HepG2 (cell line): ENCODE measurements around the gene BRCA1. TPM values are rescaled to one million over a fixed set of nuclear protein-coding genes. Genes with fewer than 3 reads are reported as not detected.
A peak's percentile ranks its signal among the peaks of the same experiment; 100 is the strongest.

Experiments used
- ATAC-seq: fragments of 200-7000 bp; cut with Tn5 transposase; 3 replicates; pipeline ENCODE4 v1.9.1; 2020; ENCODE audit warnings: mild to moderate bottlenecking, moderate library complexity
- BruUV-seq: library from RNA; stranded (reverse); fragments of 400-500 nt; replicated peaks from 2 replicates; lab custom pipeline; 2021; lab: Mats Ljungman, UMichigan
- CTCF ChIA-PET: fragments of 300-600 bp; formaldehyde crosslinking; extraction: SDS; loops from one replicate; lab custom pipeline; 2021; ENCODE audit warnings: low total read pairs, inconsistent platforms, low intra/inter-chr PET ratio; lab: Yijun Ruan, JAX
- POLR2A ChIA-PET: fragments of 350-600 bp; sonication (Branson Sonifier 250); formaldehyde crosslinking; loops from one replicate; lab custom pipeline; 2020; ENCODE audit warnings: antibody characterized with exemption, inconsistent platforms; lab: Yijun Ruan, JAX
- DNase-seq: peaks from one replicate; pipeline ENCODE4 v3.0.0-alpha.2; 2015; ENCODE audit warnings: low spot score
- FAIRE-seq: peaks from 3 replicates; lab custom pipeline; 2011; peaks lifted over from hg19 to GRCh38; lab: Jason Lieb, UNC
- H2AFZ ChIP-seq: one replicate; pipeline ENCODE4 v1.6.1; 2011; ENCODE audit warnings: low read length, inconsistent platforms
- H3K27ac ChIP-seq: fragments of 300-600 bp; 3 replicates; pipeline ENCODE4 v1.8.0; 2011; ENCODE audit warnings: mixed run types, mild to moderate bottlenecking, mixed read lengths, low read length, inconsistent platforms; ENCODE audit not compliant: insufficient read depth; ENCODE audit errors: extremely low read length
- H3K27me3 ChIP-seq, 2 experiments: fragments of 200-600 bp in 1 of 2; 2 replicates in 1 of 2; 3 replicates in 1 of 2; pipeline versions ENCODE4 v1.6.0 to v1.8.0; 2011; ENCODE audit warnings: low read length in 2 of 2, mild to moderate bottlenecking in 2 of 2, moderate library complexity in 2 of 2, inconsistent platforms in 1 of 2; ENCODE audit not compliant: insufficient read depth in 2 of 2, control insufficient read depth in 1 of 2
- H3K36me3 ChIP-seq, 2 experiments: fragments of 200-600 bp in 1 of 2; replicated peaks in 1 of 2; 2 replicates in 1 of 2; 3 replicates in 1 of 2; pipeline versions ENCODE4 v1.5.1 to v1.8.0; 2011; ENCODE audit warnings: low read length in 2 of 2, inconsistent platforms in 1 of 2; ENCODE audit not compliant: insufficient read depth in 2 of 2, control insufficient read depth in 1 of 2
- H3K4me1 ChIP-seq: 2 replicates; pipeline ENCODE4 v1.5.1; 2012; ENCODE audit warnings: low read length, inconsistent platforms; ENCODE audit not compliant: insufficient read depth
- H3K4me2 ChIP-seq: 2 replicates; pipeline ENCODE4 v1.6.0; 2011; ENCODE audit warnings: low read depth, low read length, inconsistent platforms
- H3K4me3 ChIP-seq, 3 experiments: fragments of 200-600 bp in 1 of 3; sonication (generic), shearing (Covaris generic) in 1 of 3; replicated peaks in 1 of 3; 2 replicates each; pipeline ENCODE4 v1.5.1; 2011 to 2016; ENCODE audit warnings: low read length in 3 of 3, inconsistent platforms in 2 of 3, low read depth in 2 of 3, mild to moderate bottlenecking in 2 of 3, control low read depth in 1 of 3, mixed read lengths in 1 of 3; ENCODE audit not compliant: insufficient read depth in 1 of 3
- H3K79me2 ChIP-seq: one replicate; pipeline ENCODE4 v1.6.1; 2011; ENCODE audit warnings: low read length, inconsistent platforms; ENCODE audit not compliant: insufficient read depth
- H3K9ac ChIP-seq: 2 replicates; pipeline ENCODE4 v1.6.0; 2011; ENCODE audit warnings: mild to moderate bottlenecking, low read depth, low read length, inconsistent platforms; ENCODE audit not compliant: insufficient read depth
- H3K9me3 ChIP-seq: 2 replicates; pipeline ENCODE4 v1.5.1; 2012; ENCODE audit warnings: mild to moderate bottlenecking, low read length
- H4K20me1 ChIP-seq: 2 replicates; pipeline ENCODE4 v1.6.0; 2011; ENCODE audit warnings: inconsistent platforms, mild to moderate bottlenecking, low read length, moderate library complexity; ENCODE audit not compliant: insufficient read depth
- DBP ChIP-seq: sonication (generic); formaldehyde crosslinking; IDR thresholded peaks from 2 replicates; pipeline ENCODE4 v1.4.0; 2020; ENCODE audit warnings: missing genetic modification reagents; ENCODE audit errors: not compliant biosample characterization
- ETS1 ChIP-seq: sonication (generic); formaldehyde crosslinking; IDR thresholded peaks from 2 replicates; pipeline ENCODE4 v1.4.0; 2020; ENCODE audit warnings: missing genetic modification reagents
- FOXA1 ChIP-seq, 2 experiments: fragments of 450-650 bp in 1 of 2; sonication (generic) in 1 of 2; formaldehyde crosslinking in 1 of 2; IDR thresholded peaks; 2 replicates each; pipeline versions ENCODE4 v1.4.0 to v1.6.1; 2016 to 2020; ENCODE audit warnings: missing genetic modification reagents in 1 of 2
- FOXP1 ChIP-seq, 2 experiments: fragments of 450-650 bp in 1 of 2; IDR thresholded peaks; 2 replicates each; pipeline ENCODE4 v1.6.1; 2017 to 2018; ENCODE audit warnings: antibody characterized with exemption in 1 of 2
- HINFP ChIP-seq: sonication (generic); formaldehyde crosslinking; IDR thresholded peaks from 2 replicates; pipeline ENCODE4 v1.4.0; 2020; ENCODE audit warnings: low read depth, mild to moderate bottlenecking, missing genetic modification reagents
- IRF1 ChIP-seq: sonication (generic); formaldehyde crosslinking; IDR thresholded peaks from 2 replicates; pipeline ENCODE4 v1.4.0; 2020; ENCODE audit warnings: low read depth, mild to moderate bottlenecking, missing genetic modification reagents
- MAF1 ChIP-seq: sonication (generic); formaldehyde crosslinking; IDR thresholded peaks from 2 replicates; pipeline ENCODE4 v1.5.0; 2020; ENCODE audit warnings: missing genetic modification reagents, borderline replicate concordance
- NFIC ChIP-seq: IDR thresholded peaks from 2 replicates; pipeline ENCODE4 v1.6.1; 2012; ENCODE audit warnings: mild to moderate bottlenecking, low read length, inconsistent platforms
- PHF21A ChIP-seq: sonication (generic); formaldehyde crosslinking; IDR thresholded peaks from 2 replicates; pipeline ENCODE4 v1.5.0; 2020; ENCODE audit warnings: mild to moderate bottlenecking, missing genetic modification reagents
- RFXANK ChIP-seq: IDR thresholded peaks from 2 replicates; pipeline ENCODE4 v1.6.1; 2016
- SATB2 ChIP-seq: sonication (generic); formaldehyde crosslinking; IDR thresholded peaks from 2 replicates; pipeline ENCODE4 v1.5.0; 2020; ENCODE audit warnings: missing genetic modification reagents
- SIX1 ChIP-seq: sonication (generic); formaldehyde crosslinking; IDR thresholded peaks from 2 replicates; pipeline ENCODE4 v1.4.0; 2020; ENCODE audit warnings: missing genetic modification reagents, borderline replicate concordance
- SMC3 ChIP-seq: IDR thresholded peaks from 2 replicates; pipeline ENCODE4 v1.6.1; 2011; ENCODE audit warnings: low read length, improper control_type of control experiment
- ZC3H13 ChIP-seq: sonication (generic); formaldehyde crosslinking; IDR thresholded peaks from 2 replicates; pipeline ENCODE4 v1.8.1; 2023; ENCODE audit warnings: mild to moderate bottlenecking, missing genetic modification reagents, moderate library complexity
- ZNF256 ChIP-seq: sonication (generic); formaldehyde crosslinking; conservative IDR thresholded peaks from 2 replicates; pipeline ENCODE4 v1.4.0; 2020; ENCODE audit warnings: missing genetic modification reagents
- ZNF260 ChIP-seq: sonication (generic); formaldehyde crosslinking; IDR thresholded peaks from 2 replicates; pipeline ENCODE4 v1.4.0; 2020; ENCODE audit warnings: missing genetic modification reagents, low read depth, mild to moderate bottlenecking, borderline replicate concordance
- WGBS: methylation state at CpG from one replicate; pipeline ENCODE4 v1.1.6; 2017; ENCODE audit warnings: low lambda C conversion rate; 5-methylcytosine and 5-hydroxymethylcytosine counted together
- in situ Hi-C: cut with HindIII; loops from 2 replicates; pipeline ENCODE4 v1.10.0; 2017; ENCODE audit warnings: low pct_unique_long_range_greater_than_20kb; ENCODE audit not compliant: extremely low pct_ligation_motif_present
- intact Hi-C: fragments of 100-400 bp; cut with micrococcal nuclease; formaldehyde crosslinking; loops from one replicate; pipeline ENCODE4 v1.10.0; 2022; ENCODE audit not compliant: unreplicated experiment
- polyA plus RNA-seq, 8 experiments: library from polyadenylated mRNA; depleted of rRNA in 3 of 8; stranded (reverse) in 7 of 8; unstranded in 1 of 8; fragments of >200 nt; fragmentation: Illumina TruSeq in 4 of 8; extraction: Trizol in 4 of 8; gene quantifications; 2 replicates each; pipeline versions ENCODE4 v1.2.1 to v1.2.3, GENCODE V29; 2011 to 2016; ENCODE audit warnings: low read depth in 4 of 8, missing spikeins in 1 of 8, mixed read lengths in 1 of 8; ENCODE audit not compliant: insufficient read depth in 1 of 8
- total RNA-seq, 5 experiments: library from RNA; depleted of rRNA; stranded (reverse); fragments of >200 nt; fragmentation: Illumina TruSeq; extraction: Trizol; gene quantifications; 2 replicates each; pipeline ENCODE4 v1.2.3, GENCODE V29; 2016; ENCODE audit warnings: low read depth in 1 of 5

Gene BRCA1
- total and polyA plus RNA-seq, 2 of the 13 experiments (the other 11 are each of a cell fraction or from before 2014, with no cell fraction given): 13.3 to 37.5 TPM

GRCh38 chr17:42997390-42997983 lies 127.7 kb downstream of the BRCA1 start:
- intact Hi-C loops: loop anchor here (5.0 kb wide), 1 partner anchor 165 kb away; the partner anchor contains the start of gene PSME3
- ChIA-PET POLR2A (interaction anchor here (0.7 to 3.2 kb wide), 59 partner anchors 9 to 1089 kb away, joined by 3 to 162 read pairs (median 6); partner anchors contain the start of genes AARSD1, AOC2, BECN1 and BRCA1), CTCF (interaction anchor here (1.1 to 1.5 kb wide), 3 partner anchors 18 to 154 kb away, joined by 3 to 6 read pairs (median 3); partner anchors contain the start of gene PTGES3L)
- Histone ChIP-seq H3K27me3 (no peaks in the 10 kb centered on the region; a peak in 1 of 5 replicates), H3K4me1 (peaks cover 45% of the 10 kb centered on the region), H3K27ac (peak overlapping the region; percentile 94), H3K4me3 (peak overlapping the region; percentile 37 to 60 (median 56)), H3K79me2 (peaks cover 21% of the 10 kb centered on the region), H3K36me3 (peaks cover 14 to 33% of the 10 kb centered on the region in 2 experiments), H3K4me2 (peak overlapping the region; percentile 88), H3K9ac (peak overlapping the region; percentile 70), H2AFZ (peak overlapping the region; percentile 7), H3K9me3 (no peaks in the 10 kb centered on the region), H4K20me1 (peaks cover 23% of the 10 kb centered on the region)
- DNase-seq (no peak), ATAC-seq (peak; percentile 55), FAIRE-seq (peak; percentile 70)
- TSS peak; percentile 64 for BruUV-seq
- WGBS: 0% methylated on average over 5 of the region's 5 CpGs
- in situ Hi-C loops: no loop called here
- TF ChIP-seq FOXA1 (IDR thresholded peaks at IDR 0.05) (no peak), FOXA1 (CRISPR knock-in tag; IDR thresholded peaks at IDR 0.05) (peak; percentile 43; the same call in 1 of the 2 replicates), RFXANK (CRISPR knock-in tag) (peak; percentile 3; the same call in 1 of the 2 replicates), NFIC (no peak), ETS1 (0 out of 2 replicates have a peak, but pooled peaks have one; percentile 9), IRF1 (CRISPR knock-in tag) (no peak), ZNF260 (CRISPR knock-in tag) (no peak), SATB2 (CRISPR knock-in tag) (0 out of 2 replicates have a peak, but pooled peaks have one; percentile 50), DBP (CRISPR knock-in tag) (peak; percentile 19), ZC3H13 (CRISPR knock-in tag) (0 out of 2 replicates have a peak, but pooled peaks have one; percentile 32), FOXP1 (IDR thresholded peaks at IDR 0.05) (no peak), FOXP1 (CRISPR knock-in tag; IDR thresholded peaks at IDR 0.05) (peak; percentile 27; the same call in 1 of the 2 replicates), PHF21A (CRISPR knock-in tag) (no peak), MAF1 (0 out of 2 replicates have a peak, but pooled peaks have one; percentile 12), SIX1 (CRISPR knock-in tag) (no peak), ZNF256 (peak; percentile 72; the same call in 1 of the 2 replicates), SMC3 (no peak), HINFP (CRISPR knock-in tag) (no peak)
